Fibroblast of skin of scalp (primary cell): ENCODE measurements around the gene ACTBL2.

ENCODE experiments used
- DNase-seq: peaks from one replicate; pipeline ENCODE4 v3.0.0-alpha.2; 2013

Gene ACTBL2

GRCh38 chr5:57448751-57449150, 33.9 kb downstream of the ACTBL2 start:
- no peak for DNase-seq

- no peak for DNase-seq
Observed at GRCh38 chr5:57448287-57448686, 34.3 kb downstream of the ACTBL2 start.

DNA sequence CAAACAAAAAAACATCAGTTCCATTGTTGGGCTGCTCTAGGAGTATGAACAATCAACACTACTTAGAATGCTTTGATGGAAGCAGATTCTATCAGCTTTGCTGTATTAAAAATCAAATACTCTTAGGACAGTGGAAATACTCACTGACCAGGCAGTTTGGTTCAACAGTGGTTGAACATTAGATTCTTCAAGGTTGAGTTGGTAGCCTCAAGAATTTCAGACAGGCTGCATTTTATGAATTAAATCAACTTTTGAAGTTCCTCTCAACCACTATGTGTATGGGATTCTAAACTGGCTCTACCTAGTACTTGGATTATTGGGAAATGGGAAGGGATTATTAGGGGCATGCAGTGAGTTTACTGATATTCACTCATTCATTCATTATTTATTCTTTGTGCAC, 35.0 kb downstream of the ACTBL2 start:
- peak; percentile 80 for DNase-seq

DNA sequence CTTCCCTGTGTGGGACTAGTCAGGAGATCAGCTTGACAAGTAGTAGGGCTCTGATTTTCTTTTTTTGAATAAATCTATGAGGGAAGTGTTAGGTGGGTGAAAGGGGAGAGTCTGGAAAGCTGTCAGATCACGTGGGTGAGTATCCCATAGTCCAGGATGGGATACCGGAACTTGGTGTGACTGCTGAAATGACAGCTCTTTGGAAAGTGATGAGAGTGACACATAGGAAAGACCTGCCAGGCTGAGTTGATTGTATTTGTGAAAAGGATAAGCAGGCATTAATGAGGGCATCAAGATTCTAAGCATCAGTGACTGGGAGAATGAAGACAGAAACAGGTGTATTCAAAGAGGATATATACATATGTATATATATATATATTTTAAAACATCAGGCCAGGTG, 35.6 kb downstream of the ACTBL2 start:
- no peak for DNase-seq

GRCh38 chr5:57445705-57446037, 36.9 kb downstream of the ACTBL2 start:
- no peak for DNase-seq

- DNase-seq, result no peak
Observed at GRCh38 chr5:57445006-57445704, 37.5 kb downstream of the ACTBL2 start.

DNA sequence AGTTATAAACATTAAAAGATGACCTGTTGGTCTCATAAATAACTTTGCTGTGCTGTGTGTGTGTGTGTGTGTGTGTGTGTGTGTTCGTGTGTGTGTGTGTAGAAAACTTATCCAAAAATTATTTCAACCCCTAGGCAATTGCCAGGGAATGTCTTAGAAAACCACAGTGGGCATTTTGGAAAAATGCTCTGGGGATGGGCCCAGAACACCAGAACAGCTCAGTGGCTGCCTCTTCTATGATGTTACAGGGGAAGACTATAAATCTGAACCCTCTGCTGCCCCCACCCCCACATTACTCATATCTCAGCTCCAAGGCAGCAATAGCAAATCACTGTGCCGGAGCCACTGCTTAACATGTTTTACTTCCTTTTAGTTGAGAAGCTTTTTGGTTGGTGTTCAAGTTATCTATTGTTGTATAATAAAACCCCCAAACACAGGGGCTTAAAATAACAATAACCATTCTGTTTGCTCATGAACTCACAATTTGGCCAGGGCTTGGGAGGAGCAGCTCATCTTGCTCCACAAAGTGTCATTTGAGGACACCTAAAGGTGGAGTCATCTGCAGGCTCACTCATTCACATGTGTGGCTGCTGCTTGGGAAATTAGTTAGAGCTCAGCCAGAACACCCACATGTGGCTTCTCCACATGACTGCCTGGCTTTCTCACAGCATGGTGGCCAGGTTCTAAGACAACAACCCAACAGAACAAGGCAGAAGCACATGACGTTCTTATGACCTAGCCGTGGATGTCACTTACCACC, 40.4 kb downstream of the ACTBL2 start:
- DNase-seq, result peak; percentile 98

- DNase-seq, result peak; percentile 97
Observed at GRCh38 chr5:57441557-57441956, 41.1 kb downstream of the ACTBL2 start.

GRCh38 chr5:57439601-57440000, 43.0 kb downstream of the ACTBL2 start:
- no peak for DNase-seq

GRCh38 chr5:57437976-57438805, 44.4 kb downstream of the ACTBL2 start:
- peak; percentile 40 for DNase-seq

- no peak for DNase-seq
Observed at GRCh38 chr5:57436586-57436985, 46.0 kb downstream of the ACTBL2 start.

GRCh38 chr5:57435701-57436134, 46.9 kb downstream of the ACTBL2 start:
- peak; percentile 85 for DNase-seq

- DNase-seq, result no peak
Observed at GRCh38 chr5:57434683-57435082, 47.9 kb downstream of the ACTBL2 start.

GRCh38 chr5:57434227-57434640, 48.4 kb downstream of the ACTBL2 start:
- peak; percentile 79 for DNase-seq

GRCh38 chr5:57432876-57433275, 49.7 kb downstream of the ACTBL2 start:
- no peak for DNase-seq

GRCh38 chr5:57431759-57432158, 50.9 kb downstream of the ACTBL2 start:
- DNase-seq, result no peak
